ENCODE data around the gene TTC39C. TPM values are rescaled to one million over a fixed set of nuclear protein-coding genes. Genes with fewer than 3 reads are reported as not detected.
A peak's percentile ranks its signal among the peaks of the same experiment; 100 is the strongest.

Gene TTC39C
- total RNA-seq, 1 experiment from 2014 or later = 24.7 TPM

GRCh38 chr18:23994361-23994902 is 20.1 kb upstream of the TTC39C start:
- H3K9me3 ChIP-seq (ENCODE audit: low read length) = no peaks in the 10 kb centered on the region
- no peaks in the 10 kb centered on the region for H3K27me3 ChIP-seq (ENCODE audit: low read length)
- no peaks in the 10 kb centered on the region for H3K36me3 ChIP-seq (ENCODE audit: low read depth, low read length)
- DNase-seq (peak; percentile 97), ATAC-seq (peak; percentile 61)
- H3K79me2 ChIP-seq (ENCODE audit: low read length) = no peaks in the 10 kb centered on the region
- ChIA-PET POLR2A (ENCODE audit: unreplicated experiment) (no interaction called here), CTCF (no interaction called here)
- peak overlapping the region; percentile 20 for H2AFZ ChIP-seq (ENCODE audit: low read length)
- no peaks in the 10 kb centered on the region for H4K20me1 ChIP-seq (ENCODE audit: low read length)
- peaks cover 70% of the 10 kb centered on the region for H3K4me1 ChIP-seq (ENCODE audit: insufficient read depth, low read length)
- H3K27ac ChIP-seq (ENCODE audit: low read length) = peak overlapping the region; percentile 87
- H3F3A ChIP-seq (ENCODE audit: low read length, unreplicated experiment) = no peaks in the 10 kb centered on the region
- H3K4me3 ChIP-seq (ENCODE audit: low read length) = peak overlapping the region; percentile 28; the same call in 1 of the 2 replicates
- H3K4me2 ChIP-seq (ENCODE audit: low read length) = peak overlapping the region; percentile 71
- TF ChIP-seq EZH2phosphoT487 (IDR thresholded peaks at IDR 0.05; ENCODE audit: borderline replicate concordance, low read length) (no peak), EZH2 (IDR thresholded peaks at IDR 0.05; ENCODE audit: low read length, unreplicated experiment) (no peak)
- TF ChIP-seq, protein P1, sequence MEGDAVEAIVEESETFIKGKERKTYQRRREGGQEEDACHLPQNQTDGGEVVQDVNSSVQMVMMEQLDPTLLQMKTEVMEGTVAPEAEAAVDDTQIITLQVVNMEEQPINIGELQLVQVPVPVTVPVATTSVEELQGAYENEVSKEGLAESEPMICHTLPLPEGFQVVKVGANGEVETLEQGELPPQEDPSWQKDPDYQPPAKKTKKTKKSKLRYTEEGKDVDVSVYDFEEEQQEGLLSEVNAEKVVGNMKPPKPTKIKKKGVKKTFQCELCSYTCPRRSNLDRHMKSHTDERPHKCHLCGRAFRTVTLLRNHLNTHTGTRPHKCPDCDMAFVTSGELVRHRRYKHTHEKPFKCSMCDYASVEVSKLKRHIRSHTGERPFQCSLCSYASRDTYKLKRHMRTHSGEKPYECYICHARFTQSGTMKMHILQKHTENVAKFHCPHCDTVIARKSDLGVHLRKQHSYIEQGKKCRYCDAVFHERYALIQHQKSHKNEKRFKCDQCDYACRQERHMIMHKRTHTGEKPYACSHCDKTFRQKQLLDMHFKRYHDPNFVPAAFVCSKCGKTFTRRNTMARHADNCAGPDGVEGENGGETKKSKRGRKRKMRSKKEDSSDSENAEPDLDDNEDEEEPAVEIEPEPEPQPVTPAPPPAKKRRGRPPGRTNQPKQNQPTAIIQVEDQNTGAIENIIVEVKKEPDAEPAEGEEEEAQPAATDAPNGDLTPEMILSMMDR (conservative IDR thresholded peaks at IDR 0.05; ENCODE audit: low read depth, low read length) = no peak
- BruUV-seq (replicated peaks) = TSS peak; percentile 29
- intact Hi-C loops (cut with micrococcal nuclease) = loop anchor here (5.0 to 10.0 kb wide), 2 partner anchors 37 to 130 kb away; no protein-coding TSS in a partner anchor
- H3K9me2 ChIP-seq (replicated peaks; ENCODE audit: low read length) = no peaks in the 10 kb centered on the region
- H3K9ac ChIP-seq (ENCODE audit: low read length) = peak overlapping the region; percentile 56

DNA sequence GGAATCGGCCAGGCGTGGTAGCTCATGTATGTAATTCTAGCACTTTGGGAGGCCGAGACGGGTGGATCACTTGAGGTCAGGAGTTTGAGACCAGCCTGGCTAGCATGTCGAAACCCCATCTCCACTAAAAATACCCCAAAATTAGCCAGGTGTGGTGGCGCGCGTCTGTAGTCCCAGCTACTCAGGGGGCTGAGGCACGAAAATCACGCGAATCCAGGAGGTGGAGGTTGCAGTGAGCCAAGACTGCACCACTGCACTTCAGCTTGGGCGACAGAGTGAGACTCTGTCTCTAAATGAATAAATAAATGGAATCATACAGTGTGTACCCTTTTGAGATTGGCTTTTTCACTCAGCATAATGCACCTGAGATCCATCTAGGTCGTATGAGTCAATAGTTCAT is 19.4 kb upstream of the TTC39C start:
- Histone ChIP-seq H3K4me3 (ENCODE audit: low read length) (no peak overlapping the region), H3K36me3 (ENCODE audit: low read depth, low read length) (no peaks in the 10 kb centered on the region), H4K20me1 (ENCODE audit: low read length) (no peaks in the 10 kb centered on the region), H3K9me2 (replicated peaks; ENCODE audit: low read length) (no peaks in the 10 kb centered on the region), H3K27me3 (ENCODE audit: low read length) (no peaks in the 10 kb centered on the region), H3K4me2 (ENCODE audit: low read length) (peak overlapping the region; percentile 13), H3K9ac (ENCODE audit: low read length) (no peak overlapping the region), H3F3A (ENCODE audit: low read length, unreplicated experiment) (no peaks in the 10 kb centered on the region), H3K27ac (ENCODE audit: low read length) (peak overlapping the region; percentile 87), H2AFZ (ENCODE audit: low read length) (no peak overlapping the region), H3K4me1 (ENCODE audit: insufficient read depth, low read length) (peaks cover 71% of the 10 kb centered on the region), H3K9me3 (ENCODE audit: low read length) (no peaks in the 10 kb centered on the region), H3K79me2 (ENCODE audit: low read length) (no peaks in the 10 kb centered on the region)
- CTCF ChIA-PET = no interaction called here
- POLR2A ChIA-PET (ENCODE audit: unreplicated experiment) = no interaction called here
- intact Hi-C loops (cut with micrococcal nuclease) = loop anchor here (10.0 kb wide), 1 partner anchor 130 kb away; no protein-coding TSS in a partner anchor
- DNase-seq = no peak
- TF ChIP-seq EZH2 (IDR thresholded peaks at IDR 0.05; ENCODE audit: low read length, unreplicated experiment) = no peak
- TF ChIP-seq EZH2phosphoT487 (IDR thresholded peaks at IDR 0.05; ENCODE audit: borderline replicate concordance, low read length) = no peak
- TF ChIP-seq, protein P1 (conservative IDR thresholded peaks at IDR 0.05; ENCODE audit: low read depth, low read length) = no peak
- BruUV-seq (replicated peaks) = no TSS peak
- no peak for ATAC-seq

- H3K9me3 ChIP-seq (ENCODE audit: low read length) = no peaks in the 10 kb centered on the region
- H3K36me3 ChIP-seq (ENCODE audit: low read depth, low read length) = no peaks in the 10 kb centered on the region
- no peak for ATAC-seq
- POLR2A ChIA-PET (ENCODE audit: unreplicated experiment) = interaction anchor here (1.0 kb wide), 1 partner anchor 39 kb away, joined by 4 read pairs; no protein-coding TSS in a partner anchor
- no peaks in the 10 kb centered on the region for H3K79me2 ChIP-seq (ENCODE audit: low read length)
- peak overlapping the region; percentile 33 for H3K27ac ChIP-seq (ENCODE audit: low read length)
- no peak overlapping the region for H2AFZ ChIP-seq (ENCODE audit: low read length)
- H3K9ac ChIP-seq (ENCODE audit: low read length) = 0 out of 2 replicates have a peak overlapping the region, but pooled peaks have one; percentile 7
- H3K4me3 ChIP-seq (ENCODE audit: low read length) = no peak overlapping the region
- H3F3A ChIP-seq (ENCODE audit: low read length, unreplicated experiment) = no peaks in the 10 kb centered on the region
- DNase-seq = no peak
- CTCF ChIA-PET = interaction anchor here (0.7 to 1.3 kb wide), 2 partner anchors 42 to 45 kb away, joined by 6 to 7 read pairs; no protein-coding TSS in a partner anchor
- no peaks in the 10 kb centered on the region for H3K27me3 ChIP-seq (ENCODE audit: low read length)
- no peaks in the 10 kb centered on the region for H3K9me2 ChIP-seq (replicated peaks; ENCODE audit: low read length)
- H4K20me1 ChIP-seq (ENCODE audit: low read length) = no peaks in the 10 kb centered on the region
- peaks cover 44% of the 10 kb centered on the region for H3K4me1 ChIP-seq (ENCODE audit: insufficient read depth, low read length)
- BruUV-seq (replicated peaks) = no TSS peak
- peak overlapping the region; percentile 12; the same call in 1 of the 2 replicates for H3K4me2 ChIP-seq (ENCODE audit: low read length)
- intact Hi-C loops (cut with micrococcal nuclease) = loop anchor here (2.0 to 10.0 kb wide), 2 partner anchors 17 to 133 kb away; partner anchors contain the start of gene TTC39C
- TF ChIP-seq EZH2 (IDR thresholded peaks at IDR 0.05; ENCODE audit: low read length, unreplicated experiment) = no peak
- TF ChIP-seq EZH2phosphoT487 (IDR thresholded peaks at IDR 0.05; ENCODE audit: borderline replicate concordance, low read length) = no peak
- TF ChIP-seq, protein P1 (conservative IDR thresholded peaks at IDR 0.05; ENCODE audit: low read depth, low read length) = no peak
Observed at GRCh38 chr18:23998018-23998417, 16.5 kb upstream of the TTC39C start.

All from PC-3 (cell line).